RWPE2 (cell line): Measurements from ENCODE around the gene NAPB.

Experiments
- ATAC-seq: fragments of 200-7000 bp; cut with Tn5 transposase; 3 replicates; pipeline ENCODE4 v1.9.1; 2021; ENCODE audit warnings: low read depth
- DNase-seq: peaks from one replicate; pipeline ENCODE4 v3.0.0-alpha.2; 2020; ENCODE audit warnings: low spot score
- H3K27ac ChIP-seq: fragments of 450-650 bp; 2 replicates; pipeline ENCODE4 v1.5.1; 2017; ENCODE audit warnings: mild to moderate bottlenecking; ENCODE audit not compliant: poor library complexity, severe bottlenecking
- H3K27me3 ChIP-seq: fragments of 250-450 bp; sonication (Bioruptor Pico); 2 replicates; pipeline ENCODE4 v1.5.1; 2021; ENCODE audit warnings: mild to moderate bottlenecking, moderate library complexity; ENCODE audit not compliant: insufficient read depth, poor library complexity, severe bottlenecking
- H3K36me3 ChIP-seq: fragments of 250-450 bp; sonication (Bioruptor Pico); 2 replicates; pipeline ENCODE4 v1.5.1; 2020; ENCODE audit warnings: low read depth, mild to moderate bottlenecking, moderate library complexity
- H3K4me1 ChIP-seq: fragments of 250-450 bp; sonication (Bioruptor Pico); 2 replicates; pipeline ENCODE4 v1.5.1; 2021; ENCODE audit warnings: mild to moderate bottlenecking, moderate library complexity; ENCODE audit not compliant: insufficient read depth, poor library complexity, severe bottlenecking
- H3K4me3 ChIP-seq: fragments of 250-450 bp; sonication (Bioruptor Pico); 2 replicates; pipeline ENCODE4 v1.5.1; 2021; ENCODE audit warnings: mild to moderate bottlenecking, moderate library complexity; ENCODE audit not compliant: severe bottlenecking
- H3K9me3 ChIP-seq: fragments of 250-450 bp; sonication (Bioruptor Pico); 2 replicates; pipeline ENCODE4 v1.5.1; 2021; ENCODE audit warnings: mild to moderate bottlenecking, moderate library complexity; ENCODE audit not compliant: severe bottlenecking
- TF ChIP-seq, protein P1 (sequence below): fragments of 450-650 bp; IDR thresholded peaks from one replicate; pipeline ENCODE4 v1.5.1; 2017; ENCODE audit warnings: mild to moderate bottlenecking, moderate library complexity; ENCODE audit not compliant: poor library complexity, severe bottlenecking

Gene NAPB

DNA sequence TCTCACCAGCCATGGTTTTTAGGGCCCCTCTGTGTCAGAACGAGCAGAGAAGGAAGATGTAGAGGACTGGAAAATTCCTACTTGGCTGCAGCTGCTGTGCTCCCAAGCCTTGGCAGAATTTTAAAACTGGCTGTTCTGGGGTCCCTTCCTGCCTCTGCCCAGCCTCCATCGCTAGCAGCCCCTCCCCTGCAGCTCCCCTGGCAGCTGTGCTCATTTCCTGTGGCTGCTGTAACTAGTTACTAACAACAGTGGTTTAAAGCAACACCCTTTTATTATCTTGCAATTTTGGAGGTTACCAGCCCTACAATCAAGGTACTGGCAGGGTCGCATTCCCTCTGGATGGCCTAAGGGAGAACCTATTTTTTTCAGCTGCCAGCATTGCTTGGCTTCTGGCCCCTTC lies 35.1 kb upstream of the NAPB start:
- TF ChIP-seq, protein P1, sequence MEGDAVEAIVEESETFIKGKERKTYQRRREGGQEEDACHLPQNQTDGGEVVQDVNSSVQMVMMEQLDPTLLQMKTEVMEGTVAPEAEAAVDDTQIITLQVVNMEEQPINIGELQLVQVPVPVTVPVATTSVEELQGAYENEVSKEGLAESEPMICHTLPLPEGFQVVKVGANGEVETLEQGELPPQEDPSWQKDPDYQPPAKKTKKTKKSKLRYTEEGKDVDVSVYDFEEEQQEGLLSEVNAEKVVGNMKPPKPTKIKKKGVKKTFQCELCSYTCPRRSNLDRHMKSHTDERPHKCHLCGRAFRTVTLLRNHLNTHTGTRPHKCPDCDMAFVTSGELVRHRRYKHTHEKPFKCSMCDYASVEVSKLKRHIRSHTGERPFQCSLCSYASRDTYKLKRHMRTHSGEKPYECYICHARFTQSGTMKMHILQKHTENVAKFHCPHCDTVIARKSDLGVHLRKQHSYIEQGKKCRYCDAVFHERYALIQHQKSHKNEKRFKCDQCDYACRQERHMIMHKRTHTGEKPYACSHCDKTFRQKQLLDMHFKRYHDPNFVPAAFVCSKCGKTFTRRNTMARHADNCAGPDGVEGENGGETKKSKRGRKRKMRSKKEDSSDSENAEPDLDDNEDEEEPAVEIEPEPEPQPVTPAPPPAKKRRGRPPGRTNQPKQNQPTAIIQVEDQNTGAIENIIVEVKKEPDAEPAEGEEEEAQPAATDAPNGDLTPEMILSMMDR: no peak
- Histone ChIP-seq H3K27me3 (no peaks in the 10 kb centered on the region), H3K27ac (no peak overlapping the region), H3K4me3 (no peak overlapping the region), H3K36me3 (no peaks in the 10 kb centered on the region), H3K9me3 (no peaks in the 10 kb centered on the region), H3K4me1 (no peaks in the 10 kb centered on the region)
- no peak for DNase-seq
- ATAC-seq: no peak

DNA sequence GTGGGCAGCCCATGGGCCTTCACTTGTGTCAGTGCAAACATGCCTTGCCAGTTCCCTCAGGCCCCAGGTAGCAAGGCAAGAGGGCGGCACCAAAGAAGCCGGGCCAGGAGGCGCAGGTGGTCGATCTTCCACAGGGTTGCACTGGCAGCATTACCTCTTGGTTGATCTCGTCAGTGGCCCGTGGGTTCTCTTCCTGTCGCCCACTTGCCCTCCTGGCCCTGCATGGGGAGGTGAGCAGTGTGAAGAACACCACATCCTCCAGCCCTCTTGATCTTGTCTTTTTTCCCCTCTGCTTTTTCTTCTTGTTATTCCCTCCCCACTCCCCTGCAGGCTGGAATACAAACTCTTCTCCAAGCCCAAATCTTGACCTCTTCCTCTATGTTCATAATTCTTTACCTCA lies 34.4 kb upstream of the NAPB start:
- Histone ChIP-seq H3K27ac (no peak overlapping the region), H3K27me3 (no peaks in the 10 kb centered on the region), H3K4me3 (no peak overlapping the region), H3K4me1 (no peaks in the 10 kb centered on the region), H3K36me3 (no peaks in the 10 kb centered on the region), H3K9me3 (no peaks in the 10 kb centered on the region)
- DNase-seq (no peak), ATAC-seq (no peak)
- TF ChIP-seq, protein P1: no peak

DNA sequence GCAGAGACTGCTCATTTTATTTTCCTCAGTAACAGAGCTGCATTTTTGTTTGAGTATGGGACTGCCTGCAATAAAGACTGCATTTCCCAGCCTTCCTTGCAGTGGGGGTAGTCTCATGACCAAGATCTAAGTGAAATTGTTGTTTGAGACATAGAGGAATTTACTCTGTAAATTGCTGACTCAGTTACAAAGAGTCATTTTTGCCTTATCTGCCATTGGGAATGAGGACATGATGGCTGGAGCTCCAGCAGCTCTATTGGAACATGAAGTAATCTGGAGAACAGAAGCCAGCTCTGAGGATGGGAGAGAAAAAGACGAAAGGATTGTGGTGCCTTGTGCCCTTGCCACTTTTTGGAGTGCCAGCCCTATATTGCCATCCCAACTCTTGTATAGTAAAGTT lies 33.5 kb upstream of the NAPB start:
- Histone ChIP-seq H3K36me3 (no peaks in the 10 kb centered on the region), H3K9me3 (no peaks in the 10 kb centered on the region), H3K4me3 (no peak overlapping the region), H3K27me3 (no peaks in the 10 kb centered on the region), H3K27ac (no peak overlapping the region), H3K4me1 (no peaks in the 10 kb centered on the region)
- TF ChIP-seq, protein P1: no peak
- ATAC-seq (no peak), DNase-seq (no peak)

DNA sequence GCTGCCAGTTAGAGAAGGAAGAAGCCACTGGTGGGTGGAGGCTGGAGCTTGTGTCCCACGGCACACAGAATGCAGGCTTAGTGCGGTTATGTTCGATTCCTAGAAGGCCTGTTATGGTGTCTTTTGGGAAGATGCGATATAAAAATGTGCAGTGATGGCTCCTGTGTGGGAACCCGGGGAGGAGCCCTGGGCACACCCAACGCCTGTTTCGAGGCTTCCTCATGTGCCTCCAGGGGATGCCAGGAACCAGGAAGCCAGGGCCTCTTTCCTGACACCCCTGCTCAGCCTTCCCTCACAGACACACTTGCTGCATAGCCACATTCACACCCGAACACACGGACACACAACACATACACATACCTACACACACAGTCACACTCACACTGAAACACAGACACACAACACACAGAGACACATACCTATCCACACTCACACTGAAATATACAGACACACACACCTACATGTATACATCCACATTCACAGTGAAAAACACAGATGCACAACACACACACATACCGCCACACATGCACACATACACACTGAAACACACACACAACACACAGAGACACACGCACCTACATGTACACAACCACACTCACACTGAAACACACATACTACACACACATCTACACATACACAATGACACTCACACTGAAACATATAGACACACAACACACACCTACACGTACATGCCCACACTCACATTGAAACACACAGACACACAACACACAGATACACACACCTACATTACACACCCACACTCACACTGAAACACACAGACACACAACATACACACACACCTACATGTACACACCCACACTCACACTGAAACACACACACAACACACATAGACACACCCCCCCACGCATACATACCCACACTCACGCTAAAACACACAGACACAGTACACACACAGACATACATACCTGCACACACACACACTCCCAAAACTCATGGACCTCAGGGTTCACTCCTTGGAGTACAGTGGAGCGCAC lies 32.6 kb upstream of the NAPB start:
- Histone ChIP-seq H3K9me3 (no peaks in the 10 kb centered on the region), H3K4me1 (no peaks in the 10 kb centered on the region), H3K27ac (no peak overlapping the region), H3K27me3 (no peaks in the 10 kb centered on the region), H3K36me3 (no peaks in the 10 kb centered on the region), H3K4me3 (no peak overlapping the region)
- DNase-seq: no peak
- TF ChIP-seq, protein P1: no peak
- no peak for ATAC-seq

DNA sequence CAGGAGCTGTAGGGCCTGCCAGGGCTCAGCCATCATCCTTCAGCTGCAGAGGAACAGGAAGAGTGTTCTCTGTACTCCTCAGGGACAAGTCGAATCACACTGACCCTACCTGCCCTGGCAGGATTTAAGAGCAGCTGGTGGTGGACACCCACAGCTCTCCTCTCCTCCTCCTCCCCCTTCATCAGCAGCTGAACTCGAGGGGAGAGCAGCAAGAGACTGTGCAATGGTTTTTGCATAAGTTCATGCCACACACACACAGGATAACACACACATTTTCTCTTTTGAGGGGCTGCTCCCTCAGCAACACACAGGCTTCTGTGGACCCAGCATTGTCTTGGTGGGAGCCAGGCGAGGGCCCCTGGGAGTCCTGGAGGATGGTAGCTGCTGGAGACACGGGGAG lies 31.5 kb upstream of the NAPB start, which contains the start of gene CST11:
TSS of gene CST11 (minus strand) at position 101 of the 400 bp plus-strand sequence. CDS start at position 36, 65 bp downstream.
- no peaks in the 10 kb centered on the region for H3K36me3 ChIP-seq
- no peak within 1 kb of the TSS for H3K4me3 ChIP-seq
- TF ChIP-seq, protein P1: no peak
- DNase-seq (no peak), ATAC-seq (no peak)
- H3K27me3 ChIP-seq: no peaks in the 10 kb centered on the region
- H3K27ac ChIP-seq: no peak within 1 kb of the TSS
- H3K4me1 ChIP-seq: no peaks in the 10 kb centered on the region
- no peaks in the 10 kb centered on the region for H3K9me3 ChIP-seq
